ENCODE results near the gene PCDH1.

DNA sequence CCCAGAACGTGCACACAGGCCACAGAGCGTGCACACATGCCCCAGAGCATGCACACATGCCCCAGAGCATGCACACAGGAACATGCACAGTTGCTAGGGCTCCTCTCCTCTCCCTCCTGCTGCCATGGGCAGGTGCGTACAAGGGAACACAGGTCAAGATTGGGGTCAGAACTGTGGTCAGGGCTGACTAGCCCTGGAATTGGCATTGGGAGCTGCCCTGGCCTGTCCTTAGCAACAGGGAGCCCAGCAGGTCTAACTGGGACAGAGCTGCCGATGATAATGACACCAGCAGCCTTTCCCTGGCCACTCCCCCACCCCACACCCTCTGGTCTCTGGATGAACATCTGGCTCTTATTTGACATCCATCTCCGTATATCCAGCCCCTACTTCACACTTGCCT lies 8.0 kb downstream of the PCDH1 start:
- TF ChIP-seq, protein P1, sequence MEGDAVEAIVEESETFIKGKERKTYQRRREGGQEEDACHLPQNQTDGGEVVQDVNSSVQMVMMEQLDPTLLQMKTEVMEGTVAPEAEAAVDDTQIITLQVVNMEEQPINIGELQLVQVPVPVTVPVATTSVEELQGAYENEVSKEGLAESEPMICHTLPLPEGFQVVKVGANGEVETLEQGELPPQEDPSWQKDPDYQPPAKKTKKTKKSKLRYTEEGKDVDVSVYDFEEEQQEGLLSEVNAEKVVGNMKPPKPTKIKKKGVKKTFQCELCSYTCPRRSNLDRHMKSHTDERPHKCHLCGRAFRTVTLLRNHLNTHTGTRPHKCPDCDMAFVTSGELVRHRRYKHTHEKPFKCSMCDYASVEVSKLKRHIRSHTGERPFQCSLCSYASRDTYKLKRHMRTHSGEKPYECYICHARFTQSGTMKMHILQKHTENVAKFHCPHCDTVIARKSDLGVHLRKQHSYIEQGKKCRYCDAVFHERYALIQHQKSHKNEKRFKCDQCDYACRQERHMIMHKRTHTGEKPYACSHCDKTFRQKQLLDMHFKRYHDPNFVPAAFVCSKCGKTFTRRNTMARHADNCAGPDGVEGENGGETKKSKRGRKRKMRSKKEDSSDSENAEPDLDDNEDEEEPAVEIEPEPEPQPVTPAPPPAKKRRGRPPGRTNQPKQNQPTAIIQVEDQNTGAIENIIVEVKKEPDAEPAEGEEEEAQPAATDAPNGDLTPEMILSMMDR (conservative IDR thresholded peaks at IDR 0.05 in 1 of 2, IDR thresholded peaks at IDR 0.05 in 1 of 2; ENCODE audit: extremely low read depth in 1 of 2, insufficient read depth in 1 of 2, low read depth in 1 of 2, low read length in 2 of 2) = no peak
- no peak for TF ChIP-seq EZH2 (IDR thresholded peaks at IDR 0.05; ENCODE audit: borderline replicate concordance, low read length)
